Parathyroid adenoma (tissue), 2 donors: ENCODE results near the gene DHCR7.

Experiments
- H2AFZ ChIP-seq: fragments of 300-600 bp; sonication (generic); one replicate; pipeline ENCODE4 v1.7.0; 2017; ENCODE audit warnings: antibody characterized with exemption, mild to moderate bottlenecking
- H3K27ac ChIP-seq: fragments of 300-600 bp; sonication (generic); one replicate; pipeline ENCODE4 v1.7.0; 2017
- H3K27me3 ChIP-seq: fragments of 300-600 bp; sonication (generic); one replicate; pipeline ENCODE4 v1.7.0; 2017; ENCODE audit warnings: low read length; ENCODE audit not compliant: control insufficient read depth, insufficient read depth
- H3K36me3 ChIP-seq: fragments of 300-600 bp; sonication (generic); one replicate; pipeline ENCODE4 v1.7.0; 2017; ENCODE audit warnings: low read length; ENCODE audit not compliant: control insufficient read depth, insufficient read depth
- H3K4me1 ChIP-seq: fragments of 300-600 bp; sonication (generic); one replicate; pipeline ENCODE4 v1.7.0; 2017; ENCODE audit warnings: control low read depth
- H3K4me2 ChIP-seq: fragments of 300-600 bp; sonication (generic); one replicate; pipeline ENCODE4 v1.7.0; 2017; ENCODE audit warnings: low read length
- H3K4me3 ChIP-seq: fragments of 300-600 bp; sonication (generic); one replicate; pipeline ENCODE4 v1.7.0; 2017; ENCODE audit warnings: low read depth, low read length
- H3K79me2 ChIP-seq: fragments of 300-600 bp; sonication (generic); one replicate; pipeline ENCODE4 v1.7.0; 2017; ENCODE audit warnings: control low read depth
- H3K9ac ChIP-seq: fragments of 300-600 bp; sonication (generic); one replicate; pipeline ENCODE4 v1.7.0; 2017; ENCODE audit warnings: mild to moderate bottlenecking
- H3K9me3 ChIP-seq: fragments of 300-600 bp; sonication (generic); one replicate; pipeline ENCODE4 v1.7.0; 2017; ENCODE audit warnings: low read length; ENCODE audit not compliant: control insufficient read depth
- TF ChIP-seq, protein P1 (sequence below): fragments of 300-600 bp; sonication (generic); IDR thresholded peaks from one replicate; pipeline ENCODE4 v1.7.0; 2017; ENCODE audit warnings: antibody characterized with exemption, mild to moderate bottlenecking
- donor health status: primary hyperparathyroidism.

Gene DHCR7

DNA sequence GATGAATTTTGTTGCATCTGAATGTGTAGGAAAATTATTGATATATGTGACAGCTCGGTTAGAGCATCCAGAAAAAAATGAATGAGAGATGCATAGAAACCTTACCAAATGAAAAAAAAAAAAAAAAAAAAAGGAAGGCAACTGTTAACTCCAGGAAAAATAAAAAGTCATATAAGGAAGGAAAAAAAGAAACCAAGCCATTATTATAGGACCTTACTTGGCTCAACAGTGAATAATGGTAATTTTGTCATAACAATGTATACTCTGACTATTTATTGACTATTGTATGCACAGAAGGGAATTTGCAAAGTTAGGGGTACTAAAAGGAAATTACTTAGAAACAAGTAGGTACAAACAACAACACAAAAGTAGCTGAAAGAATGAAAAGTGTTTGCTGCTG lies 2.0 kb downstream of the DHCR7 start:
- TF ChIP-seq, protein P1, sequence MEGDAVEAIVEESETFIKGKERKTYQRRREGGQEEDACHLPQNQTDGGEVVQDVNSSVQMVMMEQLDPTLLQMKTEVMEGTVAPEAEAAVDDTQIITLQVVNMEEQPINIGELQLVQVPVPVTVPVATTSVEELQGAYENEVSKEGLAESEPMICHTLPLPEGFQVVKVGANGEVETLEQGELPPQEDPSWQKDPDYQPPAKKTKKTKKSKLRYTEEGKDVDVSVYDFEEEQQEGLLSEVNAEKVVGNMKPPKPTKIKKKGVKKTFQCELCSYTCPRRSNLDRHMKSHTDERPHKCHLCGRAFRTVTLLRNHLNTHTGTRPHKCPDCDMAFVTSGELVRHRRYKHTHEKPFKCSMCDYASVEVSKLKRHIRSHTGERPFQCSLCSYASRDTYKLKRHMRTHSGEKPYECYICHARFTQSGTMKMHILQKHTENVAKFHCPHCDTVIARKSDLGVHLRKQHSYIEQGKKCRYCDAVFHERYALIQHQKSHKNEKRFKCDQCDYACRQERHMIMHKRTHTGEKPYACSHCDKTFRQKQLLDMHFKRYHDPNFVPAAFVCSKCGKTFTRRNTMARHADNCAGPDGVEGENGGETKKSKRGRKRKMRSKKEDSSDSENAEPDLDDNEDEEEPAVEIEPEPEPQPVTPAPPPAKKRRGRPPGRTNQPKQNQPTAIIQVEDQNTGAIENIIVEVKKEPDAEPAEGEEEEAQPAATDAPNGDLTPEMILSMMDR: no peak
- Histone ChIP-seq H3K36me3 (no peaks in the 10 kb centered on the region), H3K9ac (no peak overlapping the region), H3K4me2 (no peak overlapping the region), H3K4me1 (no peaks in the 10 kb centered on the region), H3K4me3 (no peak overlapping the region), H3K79me2 (no peaks in the 10 kb centered on the region), H3K9me3 (no peaks in the 10 kb centered on the region), H3K27me3 (no peaks in the 10 kb centered on the region), H2AFZ (no peak overlapping the region), H3K27ac (no peak overlapping the region)

DNA sequence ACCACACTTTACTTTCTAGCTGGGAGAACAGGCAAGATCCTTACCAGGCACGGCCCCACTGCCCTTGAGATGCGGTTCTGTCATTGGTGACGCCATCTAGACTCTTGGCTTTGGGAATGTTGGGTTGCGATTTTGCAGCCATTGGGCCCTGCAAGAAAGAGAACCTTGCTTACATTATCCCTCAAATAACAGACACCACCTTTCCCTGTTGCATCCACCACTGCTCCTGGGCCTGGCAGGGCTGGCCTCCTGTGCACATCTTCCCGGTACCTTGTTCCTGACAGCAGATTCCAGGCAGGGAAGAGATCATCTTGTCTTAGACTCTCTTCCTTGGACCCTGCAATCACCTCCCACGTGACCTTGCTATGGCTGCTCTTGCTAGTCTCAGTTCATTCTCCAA lies 3.4 kb downstream of the DHCR7 start:
- H3K9ac ChIP-seq: no peak overlapping the region
- no peaks in the 10 kb centered on the region for H3K27me3 ChIP-seq
- no peaks in the 10 kb centered on the region for H3K36me3 ChIP-seq
- no peak overlapping the region for H3K4me3 ChIP-seq
- no peak overlapping the region for H2AFZ ChIP-seq
- no peaks in the 10 kb centered on the region for H3K9me3 ChIP-seq
- no peak overlapping the region for H3K27ac ChIP-seq
- no peaks in the 10 kb centered on the region for H3K4me1 ChIP-seq
- no peak overlapping the region for H3K4me2 ChIP-seq
- TF ChIP-seq, protein P1: no peak
- H3K79me2 ChIP-seq: no peaks in the 10 kb centered on the region

DNA sequence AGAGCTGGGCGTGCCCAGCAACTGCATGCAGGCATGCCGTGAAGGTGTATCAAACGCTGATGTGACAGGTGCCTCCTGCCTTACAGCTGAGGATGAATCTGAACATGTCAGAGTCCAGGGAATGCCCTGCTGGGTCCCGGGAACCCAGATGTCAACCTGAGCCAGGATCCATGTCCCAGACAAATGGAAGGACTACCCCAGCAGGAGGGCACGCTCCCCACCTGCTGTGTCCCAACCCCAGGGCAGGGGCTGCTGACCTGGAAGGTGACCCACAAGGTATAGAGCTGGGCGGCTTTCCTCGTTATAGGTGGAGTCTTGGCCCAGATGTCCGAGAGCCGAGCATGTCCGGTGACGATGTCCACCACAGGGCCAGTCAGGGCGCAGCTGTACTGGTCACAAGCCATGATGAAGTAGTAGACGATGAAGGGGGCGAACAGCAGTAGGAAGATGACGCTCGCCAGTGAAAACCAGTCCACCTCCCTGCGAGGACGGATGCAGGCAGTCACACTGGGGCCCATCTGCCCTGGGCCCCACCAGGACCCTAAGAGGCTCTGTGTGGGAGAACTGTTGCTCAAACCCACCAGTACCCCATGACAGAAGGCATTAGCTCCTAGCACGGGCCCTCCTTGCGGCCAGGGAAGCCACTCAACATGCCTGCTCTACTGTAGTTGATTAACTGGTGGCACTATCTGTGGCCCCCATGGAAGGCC lies 4.3 kb downstream of the DHCR7 start:
- Histone ChIP-seq H2AFZ (no peak overlapping the region), H3K27ac (no peak overlapping the region), H3K9me3 (no peaks in the 10 kb centered on the region), H3K4me2 (no peak overlapping the region), H3K9ac (no peak overlapping the region), H3K4me1 (no peaks in the 10 kb centered on the region), H3K4me3 (no peak overlapping the region), H3K36me3 (no peaks in the 10 kb centered on the region), H3K79me2 (no peaks in the 10 kb centered on the region), H3K27me3 (no peaks in the 10 kb centered on the region)
- TF ChIP-seq, protein P1: no peak

DNA sequence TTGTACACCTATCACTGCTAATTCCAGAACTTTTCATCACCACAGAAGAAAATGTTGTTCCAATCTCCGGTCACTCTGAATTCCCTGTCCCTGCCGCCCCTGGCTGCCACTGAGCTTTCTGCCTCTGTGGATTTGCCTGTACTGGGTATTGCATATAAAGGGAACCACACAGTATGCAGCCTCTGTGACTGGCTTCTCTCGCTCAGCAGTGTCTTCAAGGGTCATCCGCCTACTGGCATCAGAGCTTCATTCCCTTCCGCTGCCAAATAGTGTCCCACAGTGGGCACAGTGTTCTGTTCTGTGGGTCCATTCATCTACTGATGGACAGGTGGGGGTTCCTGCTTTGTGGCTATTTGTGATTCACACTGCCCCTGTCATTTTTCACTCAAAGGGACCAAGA lies 5.3 kb downstream of the DHCR7 start:
- Histone ChIP-seq H3K9ac (no peak overlapping the region), H3K36me3 (no peaks in the 10 kb centered on the region), H2AFZ (no peak overlapping the region)

More for the DNA sequence above, 5.3 kb downstream of the DHCR7 start:
- H3K79me2 ChIP-seq: no peaks in the 10 kb centered on the region
- no peaks in the 10 kb centered on the region for H3K9me3 ChIP-seq
- H3K27ac ChIP-seq: no peak overlapping the region
- no peaks in the 10 kb centered on the region for H3K27me3 ChIP-seq
- no peak overlapping the region for H3K4me2 ChIP-seq
- H3K4me3 ChIP-seq: no peak overlapping the region
- no peaks in the 10 kb centered on the region for H3K4me1 ChIP-seq
- TF ChIP-seq, protein P1: no peak
